Activated CD8-positive, alpha-beta memory T cell treated with anti-CD3 and anti-CD28 coated beads, Interleukin-2, amount 50 U/mL, for 24 hours (primary cell): ENCODE data around the gene IL22.

ENCODE experiments used
- DNase-seq: peaks from one replicate; pipeline ENCODE4 v3.0.0-alpha.2; 2020; ENCODE audit errors: extremely low read depth

IL22 gene

GRCh38 chr12:68264158-68264855, 10.9 kb upstream of the IL22 start:
- no peak for DNase-seq

- no peak for DNase-seq
Observed at GRCh38 chr12:68263366-68263765, 10.0 kb upstream of the IL22 start.

GRCh38 chr12:68261896-68262295, 8.5 kb upstream of the IL22 start:
- no peak for DNase-seq

- DNase-seq = no peak
Observed at GRCh38 chr12:68260153-68260552, 6.7 kb upstream of the IL22 start.

GRCh38 chr12:68259318-68259940, 6.0 kb upstream of the IL22 start:
- no peak for DNase-seq

GRCh38 chr12:68252077-68252476, 1.3 kb downstream of the IL22 start:
- no peak for DNase-seq

- DNase-seq = no peak
Observed at GRCh38 chr12:68250454-68250853, 3.0 kb downstream of the IL22 start.

- DNase-seq = no peak
Observed at GRCh38 chr12:68247785-68248184, 5.6 kb downstream of the IL22 start.

- no peak for DNase-seq
Observed at GRCh38 chr12:68246350-68246749, 7.1 kb downstream of the IL22 start.

GRCh38 chr12:68245180-68246021, 8.0 kb downstream of the IL22 start:
- DNase-seq = no peak

GRCh38 chr12:68242777-68243176, 10.6 kb downstream of the IL22 start:
- DNase-seq = no peak

- no peak for DNase-seq
Observed at GRCh38 chr12:68240975-68241374, 12.4 kb downstream of the IL22 start.

GRCh38 chr12:68240079-68240478, 13.3 kb downstream of the IL22 start:
- DNase-seq = no peak

GRCh38 chr12:68239309-68239982, 14.0 kb downstream of the IL22 start:
- DNase-seq = no peak

- DNase-seq = no peak
Observed at GRCh38 chr12:68237619-68238018, 15.8 kb downstream of the IL22 start.

- no peak for DNase-seq
Observed at GRCh38 chr12:68237078-68237477, 16.3 kb downstream of the IL22 start.

- no peak for DNase-seq
Observed at GRCh38 chr12:68236421-68237059, 16.9 kb downstream of the IL22 start.

- no peak for DNase-seq
Observed at GRCh38 chr12:68235576-68235975, 17.8 kb downstream of the IL22 start.

GRCh38 chr12:68234140-68234539, 19.3 kb downstream of the IL22 start:
- no peak for DNase-seq

GRCh38 chr12:68233498-68233897, 19.9 kb downstream of the IL22 start:
- no peak for DNase-seq

GRCh38 chr12:68231691-68232090, 21.7 kb downstream of the IL22 start:
- DNase-seq = no peak

- DNase-seq = no peak
Observed at GRCh38 chr12:68231229-68231628, 22.2 kb downstream of the IL22 start.
